Neuronal stem cell (in vitro differentiated cells): ENCODE results near the gene ZNRF1.

ENCODE experiments used
- DNase-seq: peaks from one replicate; pipeline ENCODE4 v3.0.0-alpha.2; 2013; ENCODE audit warnings: low spot score
- H2AFZ ChIP-seq: one replicate; pipeline ENCODE4 v1.6.1; 2013; ENCODE audit warnings: mild to moderate bottlenecking, low read length, inconsistent platforms
- H2AK5ac ChIP-seq: 2 replicates; pipeline ENCODE4 v1.6.1; 2013; ENCODE audit warnings: low read depth, mild to moderate bottlenecking, inconsistent platforms, low read length, moderate library complexity, mixed read lengths
- H2BK120ac ChIP-seq: 2 replicates; pipeline ENCODE4 v1.6.1; 2013; ENCODE audit warnings: low read depth, mild to moderate bottlenecking, inconsistent platforms, low read length, moderate library complexity, mixed read lengths
- H2BK12ac ChIP-seq: one replicate; pipeline ENCODE4 v1.6.1; 2013; ENCODE audit warnings: low read length, inconsistent platforms
- H2BK15ac ChIP-seq: 2 replicates; pipeline ENCODE4 v1.6.1; 2013; ENCODE audit warnings: mild to moderate bottlenecking, low read length, inconsistent platforms, mixed read lengths
- H2BK5ac ChIP-seq: one replicate; pipeline ENCODE4 v1.6.1; 2013; ENCODE audit warnings: inconsistent platforms, mild to moderate bottlenecking, low read length, moderate library complexity
- H3K14ac ChIP-seq: one replicate; pipeline ENCODE4 v1.6.1; 2013; ENCODE audit warnings: low read length, inconsistent platforms
- H3K18ac ChIP-seq: 2 replicates; pipeline ENCODE4 v1.6.1; 2013; ENCODE audit warnings: low read length, inconsistent platforms
- H3K23ac ChIP-seq: 2 replicates; pipeline ENCODE4 v1.6.1; 2013; ENCODE audit warnings: low read depth, mild to moderate bottlenecking, mixed read lengths, low read length, inconsistent platforms; ENCODE audit not compliant: poor library complexity
- H3K27ac ChIP-seq: replicated peaks from 3 replicates; pipeline ENCODE4 v1.5.1; 2013; ENCODE audit warnings: low read length, inconsistent platforms
- H3K27me3 ChIP-seq, 3 experiments: 2 replicates each; pipeline ENCODE4 v1.6.1; 2013; ENCODE audit warnings: low read length in 3 of 3, mild to moderate bottlenecking in 2 of 3, inconsistent platforms in 1 of 3, low read depth in 1 of 3, mixed read lengths in 1 of 3, moderate library complexity in 1 of 3; ENCODE audit not compliant: control insufficient read depth in 3 of 3, insufficient read depth in 3 of 3
- H3K36me3 ChIP-seq, 2 donors: replicated peaks in 1 of 2; 2 replicates each; pipeline ENCODE4 v1.6.1; 2013; ENCODE audit warnings: low read length in 2 of 2; ENCODE audit not compliant: control insufficient read depth in 2 of 2, insufficient read depth in 2 of 2
- H3K4ac ChIP-seq: 2 replicates; pipeline ENCODE4 v1.6.1; 2013; ENCODE audit warnings: inconsistent platforms, mild to moderate bottlenecking, low read length, moderate library complexity
- H3K4me1 ChIP-seq, 2 donors: 1 replicate in 1 of 2; 2 replicates in 1 of 2; pipeline ENCODE4 v1.6.1; 2013; ENCODE audit warnings: low read length in 2 of 2, low read depth in 1 of 2; ENCODE audit not compliant: control insufficient read depth in 2 of 2, insufficient read depth in 1 of 2
- H3K4me2 ChIP-seq: one replicate; pipeline ENCODE4 v1.6.1; 2013; ENCODE audit warnings: mild to moderate bottlenecking, low read length, inconsistent platforms; ENCODE audit not compliant: insufficient read depth, poor library complexity, severe bottlenecking
- H3K4me3 ChIP-seq, 2 donors: 2 replicates each; pipeline ENCODE4 v1.5.1; 2013; ENCODE audit warnings: low read length in 2 of 2, mild to moderate bottlenecking in 2 of 2, inconsistent platforms in 1 of 2, moderate library complexity in 1 of 2
- H3K79me1 ChIP-seq: one replicate; pipeline ENCODE4 v1.6.1; 2013; ENCODE audit warnings: low read depth, mild to moderate bottlenecking, inconsistent platforms, low read length, moderate library complexity
- H3K9ac ChIP-seq: one replicate; pipeline ENCODE4 v1.6.1; 2013; ENCODE audit warnings: mild to moderate bottlenecking, low read depth, low read length, inconsistent platforms; ENCODE audit not compliant: poor library complexity
- H3K9me3 ChIP-seq, 2 donors: replicated peaks in 1 of 2; 2 replicates each; pipeline versions ENCODE3 to v1.6.1; 2013; ENCODE audit warnings: low read length in 2 of 2, mild to moderate bottlenecking in 2 of 2, inconsistent platforms in 1 of 2, low read depth in 1 of 2, mixed read lengths in 1 of 2, moderate library complexity in 1 of 2; ENCODE audit not compliant: control insufficient read depth in 2 of 2, insufficient read depth in 1 of 2
- H4K8ac ChIP-seq: one replicate; pipeline ENCODE4 v1.6.1; 2013; ENCODE audit warnings: low read depth, mild to moderate bottlenecking, inconsistent platforms, low read length, moderate library complexity
- H4K91ac ChIP-seq: one replicate; pipeline ENCODE4 v1.6.1; 2013; ENCODE audit warnings: low read length, low read depth, mild to moderate bottlenecking, inconsistent platforms; ENCODE audit not compliant: poor library complexity
- WGBS, 2 donors: extraction: QIAGEN DNeasy Blood & Tissue Kit; methylation state at CpG; one replicate each; pipeline ENCODE4 v1.1.7; 2013; ENCODE audit warnings: missing lambda C conversion rate in 2 of 2, mixed read lengths in 1 of 2; ENCODE audit not compliant: insufficient read length in 2 of 2, insufficient replicate concordance in 1 of 2; ENCODE audit errors: extremely low coverage in 2 of 2; 5-methylcytosine and 5-hydroxymethylcytosine counted together

The ZNRF1 gene

GRCh38 chr16:74995986-74996385 is 2.8 kb upstream of the ZNRF1 start:
- Histone ChIP-seq H4K8ac (no peak overlapping the region), H3K4me2 (no peak overlapping the region), H2BK15ac (no peak overlapping the region), H2AFZ (no peak overlapping the region), H3K4me3 (no peak overlapping the region), H3K14ac (no peak overlapping the region), H3K36me3 (no peaks in the 10 kb centered on the region), H3K4me1 (peaks cover 4 to 16% of the 10 kb centered on the region in 2 donors), H2BK12ac (no peak overlapping the region), H4K91ac (no peak overlapping the region), H2AK5ac (no peak overlapping the region), H3K23ac (no peak overlapping the region), H2BK120ac (no peak overlapping the region), H2BK5ac (no peak overlapping the region), H3K18ac (no peak overlapping the region), H3K9ac (no peak overlapping the region), H3K9me3 (no peaks in the 10 kb centered on the region), H3K4ac (no peak overlapping the region), H3K27ac (no peak overlapping the region), H3K27me3 (no peaks in the 10 kb centered on the region), H3K79me1 (peaks cover 7% of the 10 kb centered on the region)
- no CpG with 5 or more reads among the region's 1 CpG for WGBS, 2 donors
- no peak for DNase-seq

GRCh38 chr16:74997042-74997491 is 1.8 kb upstream of the ZNRF1 start:
- Histone ChIP-seq H2AK5ac (no peak overlapping the region), H3K4me1 (peaks cover 11 to 12% of the 10 kb centered on the region in 2 donors), H3K27me3 (no peaks in the 10 kb centered on the region), H3K9me3 (no peaks in the 10 kb centered on the region), H3K18ac (no peak overlapping the region), H2AFZ (no peak overlapping the region), H2BK120ac (no peak overlapping the region), H3K14ac (no peak overlapping the region), H2BK15ac (no peak overlapping the region), H2BK5ac (no peak overlapping the region), H3K27ac (no peak overlapping the region), H3K23ac (no peak overlapping the region), H3K79me1 (peaks cover 7% of the 10 kb centered on the region), H3K36me3 (peaks cover 0 to under 1% of the 10 kb centered on the region in 2 donors), H3K4ac (no peak overlapping the region), H4K91ac (no peak overlapping the region), H3K4me3 (no peak overlapping the region), H3K9ac (no peak overlapping the region), H4K8ac (no peak overlapping the region), H3K4me2 (no peak overlapping the region), H2BK12ac (no peak overlapping the region)
- no peak for DNase-seq
- WGBS, 2 donors, result no CpG with 5 or more reads among the region's 8 CpGs

- Histone ChIP-seq H3K14ac (no peak overlapping the region), H3K79me1 (peaks cover 10% of the 10 kb centered on the region), H2BK5ac (no peak overlapping the region), H3K9ac (peak overlapping the region; percentile 94), H2AFZ (peak overlapping the region; percentile 87), H4K8ac (no peak overlapping the region), H2BK12ac (no peak overlapping the region), H3K4me3 (peak overlapping the region; percentile 72 to 93), H3K36me3 (peaks cover 0 to 21% of the 10 kb centered on the region in 2 donors), H3K4ac (no peak overlapping the region), H3K9me3 (no peaks in the 10 kb centered on the region), H2BK120ac (no peak overlapping the region), H3K18ac (peak overlapping the region; percentile 86), H2BK15ac (no peak overlapping the region), H2AK5ac (no peak overlapping the region), H3K23ac (no peak overlapping the region), H3K4me1 (peaks cover 11 to 12% of the 10 kb centered on the region in 2 donors), H4K91ac (no peak overlapping the region), H3K27ac (peak overlapping the region; percentile 82), H3K27me3 (no peaks in the 10 kb centered on the region), H3K4me2 (peak overlapping the region; percentile 87)
- peak; percentile 29 for DNase-seq
- WGBS, 2 donors, result no CpG with 5 or more reads among the region's 44 CpGs
Observed at GRCh38 chr16:74999219-74999608, 390 bp downstream of the ZNRF1 start.

- no peak overlapping the region for H2BK120ac ChIP-seq
Observed at GRCh38 chr16:74999609-75000480, 1.0 kb downstream of the ZNRF1 start.

More at GRCh38 chr16:74999609-75000480, 1.0 kb downstream of the ZNRF1 start:
- H3K4me1 ChIP-seq, result peaks cover 11 to 12% of the 10 kb centered on the region in 2 donors
- H3K23ac ChIP-seq, result no peak overlapping the region
- peak overlapping the region; percentile 87 for H2AFZ ChIP-seq
- no peak overlapping the region for H4K91ac ChIP-seq
- peaks cover 10% of the 10 kb centered on the region for H3K79me1 ChIP-seq
- H2BK5ac ChIP-seq, result no peak overlapping the region
- no peaks in the 10 kb centered on the region for H3K27me3 ChIP-seq
- no peak overlapping the region for H2BK12ac ChIP-seq
- no peak overlapping the region for H2BK15ac ChIP-seq
- peaks cover 0 to 24% of the 10 kb centered on the region in 2 donors for H3K36me3 ChIP-seq
- DNase-seq, result no peak
- H3K4me3 ChIP-seq, result peak overlapping the region; percentile 72 to 93
- H2AK5ac ChIP-seq, result peak overlapping the region; percentile 57
- peak overlapping the region; percentile 86 for H3K18ac ChIP-seq
- H3K14ac ChIP-seq, result peak overlapping the region; percentile 4
- WGBS, 2 donors, result no CpG with 5 or more reads among the region's 71 CpGs
- H3K4ac ChIP-seq, result no peak overlapping the region
- no peak overlapping the region for H3K27ac ChIP-seq
- no peaks in the 10 kb centered on the region for H3K9me3 ChIP-seq
- peak overlapping the region; percentile 87 for H3K4me2 ChIP-seq
- H4K8ac ChIP-seq, result no peak overlapping the region
- peak overlapping the region; percentile 74 for H3K9ac ChIP-seq
